ENCODE measurements around the gene NDUFB6. TPM values are rescaled to one million over a fixed set of nuclear protein-coding genes. Genes with fewer than 3 reads are reported as not detected.
A peak's percentile ranks its signal among the peaks of the same experiment; 100 is the strongest.

Gene NDUFB6
- total and polyA plus RNA-seq, 2 experiments from 2014 or later: 73.7 to 122 TPM

DNA sequence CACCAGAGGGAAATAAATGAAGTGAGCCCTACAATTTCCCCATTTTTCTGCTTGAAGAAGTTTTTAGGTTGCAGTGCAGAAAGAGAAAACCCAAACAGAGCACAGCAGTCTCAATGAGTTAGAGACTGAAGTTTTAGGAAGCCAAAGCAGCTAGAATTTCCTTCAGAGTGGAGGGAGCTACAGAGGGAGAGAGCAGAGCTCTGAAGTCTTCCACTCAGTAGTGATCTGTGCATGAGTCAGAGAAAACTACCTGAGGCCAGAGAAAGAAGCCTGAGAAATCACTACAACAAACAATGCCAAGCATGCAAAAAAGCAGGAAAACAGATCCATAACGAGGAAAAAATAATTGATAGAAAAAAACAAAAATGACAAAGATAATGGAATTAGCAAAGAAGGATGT, 17.9 kb upstream of the NDUFB6 start:
- no peaks in the 10 kb centered on the region for H3K27me3 ChIP-seq
- no peak overlapping the region for H3K27ac ChIP-seq
- no peak overlapping the region for H3K4me2 ChIP-seq
- H3K4me3 ChIP-seq: no peak overlapping the region
- no peak for DNase-seq (ENCODE audit: low spot score)
- H3K9me3 ChIP-seq (ENCODE audit: low read depth): no peaks in the 10 kb centered on the region
- WGBS (ENCODE audit: low lambda C conversion rate, missing lambda C conversion rate): 85% methylated on average over 1 of the region's 1 CpG
- H2AFZ ChIP-seq: no peak overlapping the region
- no peaks in the 10 kb centered on the region for H3K79me2 ChIP-seq
- TF ChIP-seq, protein P1, sequence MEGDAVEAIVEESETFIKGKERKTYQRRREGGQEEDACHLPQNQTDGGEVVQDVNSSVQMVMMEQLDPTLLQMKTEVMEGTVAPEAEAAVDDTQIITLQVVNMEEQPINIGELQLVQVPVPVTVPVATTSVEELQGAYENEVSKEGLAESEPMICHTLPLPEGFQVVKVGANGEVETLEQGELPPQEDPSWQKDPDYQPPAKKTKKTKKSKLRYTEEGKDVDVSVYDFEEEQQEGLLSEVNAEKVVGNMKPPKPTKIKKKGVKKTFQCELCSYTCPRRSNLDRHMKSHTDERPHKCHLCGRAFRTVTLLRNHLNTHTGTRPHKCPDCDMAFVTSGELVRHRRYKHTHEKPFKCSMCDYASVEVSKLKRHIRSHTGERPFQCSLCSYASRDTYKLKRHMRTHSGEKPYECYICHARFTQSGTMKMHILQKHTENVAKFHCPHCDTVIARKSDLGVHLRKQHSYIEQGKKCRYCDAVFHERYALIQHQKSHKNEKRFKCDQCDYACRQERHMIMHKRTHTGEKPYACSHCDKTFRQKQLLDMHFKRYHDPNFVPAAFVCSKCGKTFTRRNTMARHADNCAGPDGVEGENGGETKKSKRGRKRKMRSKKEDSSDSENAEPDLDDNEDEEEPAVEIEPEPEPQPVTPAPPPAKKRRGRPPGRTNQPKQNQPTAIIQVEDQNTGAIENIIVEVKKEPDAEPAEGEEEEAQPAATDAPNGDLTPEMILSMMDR (IDR thresholded peaks at IDR 0.05; ENCODE audit: poor library complexity): no peak
- TF ChIP-seq EZH2phosphoT487 (IDR thresholded peaks at IDR 0.05; ENCODE audit: low read depth, severe bottlenecking, unreplicated experiment) (no peak), EZH2 (IDR thresholded peaks at IDR 0.05; ENCODE audit: borderline replicate concordance) (no peak)
- H3K4me1 ChIP-seq (ENCODE audit: insufficient read depth): no peaks in the 10 kb centered on the region
- H3K36me3 ChIP-seq (replicated peaks; ENCODE audit: insufficient read depth, low read depth): no peaks in the 10 kb centered on the region
- H4K20me1 ChIP-seq (ENCODE audit: insufficient read depth, poor library complexity, severe bottlenecking): no peaks in the 10 kb centered on the region
- H3K9me2 ChIP-seq (replicated peaks; ENCODE audit: insufficient read depth): no peaks in the 10 kb centered on the region

DNA sequence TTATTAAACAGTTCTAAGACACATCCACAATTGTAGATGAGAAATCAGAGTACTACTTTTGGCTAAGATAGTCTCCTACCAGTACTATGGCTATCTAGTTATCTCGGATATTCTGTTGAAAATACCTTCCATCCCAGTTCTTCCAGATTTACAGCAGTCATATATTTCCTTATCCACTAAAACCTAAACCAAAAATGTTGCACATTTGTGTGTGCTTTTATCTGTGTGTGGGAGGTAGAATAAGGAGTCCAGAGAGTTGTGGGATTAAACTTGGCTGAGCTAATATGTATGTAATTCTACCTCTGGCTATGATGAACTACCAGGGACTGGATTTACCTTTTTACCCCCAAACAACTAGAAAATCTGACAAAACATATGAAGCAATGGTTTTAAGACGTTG, 17.5 kb upstream of the NDUFB6 start:
- H3K4me2 ChIP-seq: no peak overlapping the region
- no peak for TF ChIP-seq EZH2phosphoT487 (IDR thresholded peaks at IDR 0.05; ENCODE audit: low read depth, severe bottlenecking, unreplicated experiment)
- no peak for TF ChIP-seq EZH2 (IDR thresholded peaks at IDR 0.05; ENCODE audit: borderline replicate concordance)
- TF ChIP-seq, protein P1 (IDR thresholded peaks at IDR 0.05; ENCODE audit: poor library complexity): no peak
- H2AFZ ChIP-seq: no peak overlapping the region
- no peak overlapping the region for H3K4me3 ChIP-seq
- no peak for DNase-seq (ENCODE audit: low spot score)
- H3K9me3 ChIP-seq (ENCODE audit: low read depth): no peaks in the 10 kb centered on the region
- no peaks in the 10 kb centered on the region for H3K79me2 ChIP-seq
- H3K36me3 ChIP-seq (replicated peaks; ENCODE audit: insufficient read depth, low read depth): no peaks in the 10 kb centered on the region
- 63% methylated on average over 2 of the region's 2 CpGs for WGBS (ENCODE audit: low lambda C conversion rate, missing lambda C conversion rate)
- no peaks in the 10 kb centered on the region for H3K9me2 ChIP-seq (replicated peaks; ENCODE audit: insufficient read depth)
- H3K27ac ChIP-seq: no peak overlapping the region
- H3K27me3 ChIP-seq: no peaks in the 10 kb centered on the region
- H3K4me1 ChIP-seq (ENCODE audit: insufficient read depth): no peaks in the 10 kb centered on the region
- no peaks in the 10 kb centered on the region for H4K20me1 ChIP-seq (ENCODE audit: insufficient read depth, poor library complexity, severe bottlenecking)

DNA sequence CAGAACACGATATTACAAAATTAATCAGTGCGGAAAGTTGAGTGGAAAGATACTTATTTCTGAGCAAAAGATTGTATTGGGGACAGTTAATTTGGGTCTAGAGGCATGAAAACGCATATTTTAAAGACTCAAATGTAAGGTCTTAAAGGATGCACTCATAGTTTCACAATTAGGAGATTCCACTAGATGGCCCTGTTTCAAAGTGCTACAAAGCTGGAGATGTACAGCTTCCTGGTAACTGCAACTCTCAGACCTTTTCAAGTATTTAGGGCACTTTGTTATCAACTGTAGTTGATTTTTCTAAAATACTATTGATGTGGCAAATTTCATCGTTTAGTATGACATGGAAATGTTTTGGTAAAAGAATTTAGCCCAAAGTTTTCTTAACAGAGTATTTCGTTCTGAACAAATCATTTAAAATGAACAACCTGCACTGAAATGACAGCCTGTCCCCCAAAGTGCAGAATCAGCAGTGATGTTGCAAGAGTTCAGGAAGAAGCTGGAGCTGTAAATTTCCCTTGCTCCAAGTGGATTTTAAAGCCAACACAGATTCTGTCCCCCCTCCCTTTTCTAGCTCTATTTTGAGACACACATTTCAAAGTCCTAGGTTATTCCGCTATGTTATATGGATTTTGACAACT, 16.2 kb upstream of the NDUFB6 start:
- peak; percentile 60 for DNase-seq (ENCODE audit: low spot score)
- Histone ChIP-seq H2AFZ (no peak overlapping the region), H3K4me1 (ENCODE audit: insufficient read depth) (no peaks in the 10 kb centered on the region), H3K9me2 (replicated peaks; ENCODE audit: insufficient read depth) (no peaks in the 10 kb centered on the region), H3K4me3 (no peak overlapping the region), H3K27me3 (no peaks in the 10 kb centered on the region), H3K36me3 (replicated peaks; ENCODE audit: insufficient read depth, low read depth) (no peaks in the 10 kb centered on the region), H3K9me3 (ENCODE audit: low read depth) (no peaks in the 10 kb centered on the region), H3K27ac (no peak overlapping the region), H3K4me2 (no peak overlapping the region), H3K79me2 (no peaks in the 10 kb centered on the region), H4K20me1 (ENCODE audit: insufficient read depth, poor library complexity, severe bottlenecking) (no peaks in the 10 kb centered on the region)
- 45% methylated on average over 6 of the region's 6 CpGs for WGBS (ENCODE audit: low lambda C conversion rate, missing lambda C conversion rate)
- no peak for TF ChIP-seq EZH2phosphoT487 (IDR thresholded peaks at IDR 0.05; ENCODE audit: low read depth, severe bottlenecking, unreplicated experiment)
- TF ChIP-seq, protein P1 (IDR thresholded peaks at IDR 0.05; ENCODE audit: poor library complexity): peak; percentile 64

DNA sequence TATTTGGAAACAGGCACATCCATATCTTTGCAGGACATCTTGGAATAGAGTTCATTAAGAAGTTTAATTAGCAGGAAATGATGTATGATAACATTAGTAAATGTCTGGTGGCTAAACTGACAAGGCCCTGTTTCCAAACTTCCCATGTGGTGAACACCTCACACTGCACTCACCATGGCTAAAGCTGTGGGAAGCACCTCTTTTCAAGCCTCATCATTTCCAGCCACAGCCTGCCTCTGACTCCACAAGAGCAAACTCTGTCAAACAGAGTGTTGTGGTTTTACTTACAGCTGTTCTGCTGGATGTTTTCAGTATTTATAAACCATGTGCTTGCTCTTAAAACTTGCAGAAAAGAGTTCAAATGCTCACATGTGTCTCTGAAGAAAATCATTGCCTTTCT, 14.9 kb upstream of the NDUFB6 start:
- Histone ChIP-seq H3K27ac (no peak overlapping the region), H4K20me1 (ENCODE audit: insufficient read depth, poor library complexity, severe bottlenecking) (no peaks in the 10 kb centered on the region), H3K4me2 (no peak overlapping the region), H3K79me2 (no peaks in the 10 kb centered on the region), H3K4me1 (ENCODE audit: insufficient read depth) (no peaks in the 10 kb centered on the region), H3K4me3 (no peak overlapping the region), H3K9me3 (ENCODE audit: low read depth) (no peaks in the 10 kb centered on the region), H3K27me3 (no peaks in the 10 kb centered on the region), H2AFZ (no peak overlapping the region), H3K36me3 (replicated peaks; ENCODE audit: insufficient read depth, low read depth) (no peaks in the 10 kb centered on the region), H3K9me2 (replicated peaks; ENCODE audit: insufficient read depth) (no peaks in the 10 kb centered on the region)
- DNase-seq (ENCODE audit: low spot score): no peak
- TF ChIP-seq, protein P1 (IDR thresholded peaks at IDR 0.05; ENCODE audit: poor library complexity): no peak
- no peak for TF ChIP-seq EZH2 (IDR thresholded peaks at IDR 0.05; ENCODE audit: borderline replicate concordance)
- TF ChIP-seq EZH2phosphoT487 (IDR thresholded peaks at IDR 0.05; ENCODE audit: low read depth, severe bottlenecking, unreplicated experiment): no peak

Measured in hepatocyte (in vitro differentiated cells).